GM21367 (cell line): ENCODE measurements around the gene FAF2.
"Not testable (repeated sequence)": the region's sequence is repeated elsewhere in the genome, so short reads cannot be mapped to it uniquely, and the experiment has no call there.

Source experiments
- ATAC-seq: cut with Tn5 transposase; IDR thresholded peaks from one replicate; pipeline ENCODE4 v1.9.1; 2021; ENCODE audit not compliant: unreplicated experiment

FAF2 gene

DNA sequence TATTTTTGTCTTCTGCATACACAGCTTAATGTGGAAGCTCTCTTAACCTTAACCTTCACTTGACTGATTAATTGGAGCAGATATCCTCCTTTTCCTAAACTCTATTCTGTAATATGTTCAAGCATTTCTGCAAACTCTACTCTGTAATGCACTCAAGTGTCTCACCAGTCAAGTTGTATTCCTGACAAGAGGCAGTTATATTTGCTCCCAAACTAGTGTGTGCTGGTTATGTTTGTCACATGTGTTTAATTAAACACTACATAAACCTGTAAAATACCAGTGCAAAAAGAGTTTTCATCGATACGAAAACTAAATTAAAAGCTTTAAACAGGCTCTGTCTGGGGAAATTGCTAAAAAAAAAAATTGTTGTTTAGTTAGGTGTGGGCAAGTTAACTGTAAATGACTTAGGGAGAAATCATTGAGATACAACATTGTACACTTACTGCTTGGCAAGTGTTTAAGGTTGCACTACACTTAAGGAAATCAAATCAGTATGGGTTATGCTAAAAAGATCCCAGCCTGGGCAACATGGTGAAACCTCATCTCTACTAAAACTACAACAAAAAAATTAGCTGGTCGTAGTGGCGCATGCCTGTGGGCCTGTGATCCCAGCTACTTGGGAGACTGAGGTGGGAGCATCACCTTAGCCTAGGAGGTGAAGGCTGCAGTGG lies 6.7 kb downstream of the FAF2 start:
- ATAC-seq, result no peak

DNA sequence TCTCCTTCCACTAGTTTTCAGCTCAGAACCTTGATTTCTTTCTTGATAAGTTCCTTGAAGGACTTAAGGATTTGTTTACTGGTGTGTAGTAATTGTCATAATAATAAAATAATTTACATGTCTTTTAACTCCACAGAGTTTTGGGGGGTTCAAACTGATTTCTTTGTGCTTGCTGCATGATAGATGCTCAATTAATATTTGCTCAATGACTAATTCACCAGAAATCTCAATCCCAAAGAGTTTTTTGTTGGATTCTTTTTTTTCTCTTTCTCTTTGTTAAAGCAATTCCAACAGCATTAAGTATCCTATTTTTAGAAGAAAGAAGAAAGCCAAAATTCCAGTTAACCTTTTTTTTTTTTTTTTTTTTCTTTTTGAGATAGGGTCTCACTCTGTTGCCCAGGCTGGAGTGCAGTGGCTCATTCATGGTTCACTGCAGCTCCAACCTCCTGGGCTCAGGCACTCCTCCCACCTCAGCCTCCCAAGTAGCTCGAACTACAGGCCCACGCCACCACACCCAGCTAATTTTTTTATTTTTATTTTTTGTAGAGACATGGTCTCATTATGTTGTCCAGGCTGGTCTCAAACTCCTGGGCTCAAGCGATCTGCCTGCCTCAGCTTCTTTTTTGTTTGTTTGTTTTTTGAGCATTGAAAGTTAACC lies 10.8 kb downstream of the FAF2 start:
- no peak for ATAC-seq

DNA sequence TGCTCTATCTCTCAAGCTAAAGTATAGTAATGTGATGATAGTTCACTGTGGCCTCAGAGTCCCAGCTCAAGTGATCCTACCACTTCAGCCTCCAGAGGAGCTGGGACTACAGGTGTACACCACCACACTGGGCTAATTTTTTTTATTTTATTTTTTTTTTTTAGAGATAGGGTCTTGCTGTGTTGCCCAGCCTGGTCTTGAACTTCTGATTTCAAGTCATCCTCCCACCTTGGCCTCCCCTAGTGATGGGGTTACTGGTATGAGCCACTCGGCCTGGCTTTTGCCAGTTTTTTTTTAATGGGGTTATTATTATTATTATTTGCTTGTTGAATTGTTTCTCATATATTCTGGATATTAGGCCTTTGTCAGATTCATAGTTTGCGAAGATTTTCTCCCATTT lies 13.2 kb downstream of the FAF2 start:
- no peak for ATAC-seq

DNA sequence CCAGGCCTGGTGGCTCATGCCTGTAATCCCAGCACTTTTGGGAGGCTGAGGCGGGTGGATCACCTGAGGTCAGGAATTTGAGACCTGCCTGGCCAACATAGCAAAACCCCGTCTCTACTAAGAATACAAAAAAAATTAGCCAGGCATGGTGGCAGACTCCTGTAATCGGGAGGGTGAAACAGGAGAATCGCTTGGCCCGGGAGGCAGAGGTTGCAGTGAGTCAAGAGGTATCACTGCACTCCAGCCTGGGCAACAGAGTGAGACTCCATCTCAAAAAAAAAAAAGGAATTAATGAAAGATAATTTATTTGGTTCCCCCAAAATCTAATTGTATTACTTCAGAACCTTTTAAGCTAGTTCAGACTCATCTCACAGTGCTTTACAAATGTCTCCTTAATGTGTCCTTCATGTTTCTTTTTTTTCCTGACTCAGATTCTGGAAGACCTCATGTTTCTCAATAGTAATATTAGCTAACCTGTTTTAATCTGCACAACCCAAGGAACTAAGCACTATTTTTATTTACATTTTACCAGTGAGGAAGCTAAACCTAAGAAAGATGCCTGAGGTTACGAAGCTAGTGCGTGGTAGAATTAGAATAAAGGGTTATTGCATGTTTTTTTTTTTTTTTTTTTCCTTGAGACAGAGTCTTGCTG lies 15.1 kb downstream of the FAF2 start:
- ATAC-seq, result no peak

DNA sequence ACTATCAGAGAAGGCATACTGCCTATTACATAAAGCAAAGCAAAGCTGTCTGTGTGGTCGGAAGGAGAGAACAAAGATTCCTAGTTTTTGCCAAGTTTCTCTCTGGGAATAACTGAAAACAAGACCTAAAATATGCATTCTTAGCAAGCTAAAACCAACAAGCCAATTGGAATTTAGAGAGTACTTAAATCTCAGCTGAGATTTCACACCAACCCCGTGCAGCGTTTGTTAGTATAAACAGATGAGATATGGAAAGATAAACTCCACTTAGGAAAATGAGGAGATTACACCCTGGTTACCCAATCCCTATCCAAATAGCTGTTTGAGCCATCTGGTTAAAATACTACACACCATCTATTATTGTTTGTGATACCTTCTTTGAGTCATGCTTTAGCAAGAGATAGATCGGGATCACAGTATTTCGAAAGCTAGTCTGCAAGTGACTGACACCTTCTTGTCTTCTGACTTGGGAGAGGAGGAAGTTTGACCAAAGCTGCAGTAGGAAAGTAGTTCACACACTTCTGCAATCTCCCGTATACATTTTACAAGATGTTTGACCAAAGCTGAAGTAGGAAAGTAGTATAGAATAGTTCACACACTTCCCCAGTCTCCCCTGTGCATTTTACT lies 18.2 kb downstream of the FAF2 start:
- ATAC-seq, result no peak

DNA sequence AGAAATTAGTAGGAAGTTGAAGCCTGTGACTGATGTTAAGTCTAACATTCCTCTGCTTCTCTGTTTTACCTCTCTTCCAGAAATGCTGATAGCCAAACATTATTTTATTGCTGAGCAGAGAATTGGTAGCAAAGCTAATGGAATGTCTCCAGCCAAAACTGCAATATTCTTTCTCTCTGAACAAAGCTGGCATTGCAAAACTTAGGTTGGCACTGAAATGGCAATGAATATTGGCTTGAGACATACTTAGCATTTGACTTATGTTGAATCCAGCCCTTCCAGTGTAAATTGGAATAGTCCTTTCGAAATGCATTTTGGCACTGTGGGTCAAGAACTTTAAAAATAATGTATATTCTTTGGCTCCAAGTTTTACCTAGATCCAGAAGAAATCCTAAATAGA lies 21.1 kb downstream of the FAF2 start:
- ATAC-seq, result no peak

DNA sequence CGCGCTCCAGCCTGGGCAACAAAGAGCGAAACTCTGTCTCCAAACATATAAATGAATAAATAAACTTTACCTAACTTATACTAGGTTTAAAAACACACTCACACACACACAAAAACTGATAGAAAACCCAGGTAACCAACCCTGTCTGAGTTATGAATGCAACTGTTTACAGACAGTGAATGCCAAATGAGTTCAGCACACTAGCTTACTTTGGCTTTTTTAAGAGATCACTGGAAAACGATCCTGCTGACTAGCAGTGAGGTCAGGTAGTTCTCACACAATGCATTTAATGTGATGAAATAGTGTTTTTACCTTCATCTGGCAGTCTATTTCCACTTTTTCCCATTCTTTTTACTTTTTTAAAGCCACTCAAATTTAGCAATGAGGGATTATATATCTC lies 22.4 kb downstream of the FAF2 start:
- no peak for ATAC-seq

DNA sequence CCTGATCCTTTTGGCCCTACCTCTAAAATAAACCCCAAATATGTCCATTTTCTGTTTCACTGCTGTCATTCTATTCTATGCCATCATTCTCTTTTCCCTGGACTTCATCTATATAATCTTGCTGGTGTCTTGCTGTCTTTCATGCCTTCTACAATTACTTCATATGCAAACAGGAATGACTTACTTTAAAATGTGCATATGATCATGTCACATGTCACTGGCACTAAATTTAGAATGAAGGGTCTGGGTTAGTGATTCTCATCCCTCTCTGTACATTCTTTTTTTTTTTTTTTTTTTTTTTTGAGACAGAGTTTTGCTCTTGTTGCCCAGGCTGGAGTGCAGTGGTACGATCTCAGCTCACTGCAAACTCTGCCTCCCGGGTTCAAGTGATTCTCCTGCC lies 22.9 kb downstream of the FAF2 start:
- ATAC-seq, result no peak

DNA sequence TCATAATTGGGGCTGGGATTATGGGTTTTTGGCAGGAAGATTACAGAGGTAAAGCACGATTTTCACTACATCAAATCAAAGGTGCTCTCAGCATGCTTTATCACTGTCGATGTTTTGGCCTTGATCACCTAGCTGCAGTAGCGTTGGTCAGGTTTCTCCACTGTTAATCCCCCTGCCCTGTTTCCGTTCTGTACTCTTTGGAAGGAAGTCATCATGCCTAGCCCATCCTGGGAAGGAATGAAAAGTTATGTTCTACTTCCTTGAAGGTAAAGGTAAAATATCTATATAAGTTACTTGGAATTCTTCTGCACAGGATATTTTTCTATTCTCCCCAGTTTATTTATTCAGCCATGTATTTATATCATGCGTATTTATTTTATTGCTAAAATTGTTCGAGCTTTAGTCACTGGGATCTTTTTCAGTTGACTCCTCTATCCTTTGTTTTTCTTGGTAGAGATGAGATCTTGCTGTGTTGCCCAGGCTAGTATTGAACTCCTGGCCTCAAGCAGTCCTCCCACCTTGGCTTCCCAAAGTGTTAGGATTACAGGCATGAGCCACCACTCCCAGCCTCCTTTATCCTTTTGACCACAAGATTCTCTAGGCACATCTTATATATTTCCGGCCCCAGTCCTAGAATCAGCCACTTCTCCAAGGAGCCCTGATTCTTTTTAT lies 25.3 kb downstream of the FAF2 start:
- no peak for ATAC-seq

DNA sequence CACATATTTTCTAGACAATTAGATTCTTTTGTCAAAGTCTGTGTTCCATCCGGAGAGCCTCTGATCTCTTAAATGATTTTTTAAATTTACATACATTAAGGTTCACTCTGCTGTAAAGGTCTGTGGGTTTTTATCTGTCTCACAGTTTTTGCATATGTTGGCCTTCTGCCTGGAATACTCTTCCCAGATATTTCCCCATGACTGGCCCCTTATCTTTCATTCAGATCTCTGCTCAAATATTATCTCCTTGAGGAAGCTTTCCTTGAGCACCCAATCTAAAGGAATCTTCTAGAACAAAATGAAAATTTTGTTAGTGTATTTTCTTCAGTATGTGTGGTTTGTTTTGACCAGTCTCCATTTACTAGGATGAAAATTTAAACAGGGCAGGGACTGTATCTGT lies 26.3 kb downstream of the FAF2 start:
- no peak for ATAC-seq

DNA sequence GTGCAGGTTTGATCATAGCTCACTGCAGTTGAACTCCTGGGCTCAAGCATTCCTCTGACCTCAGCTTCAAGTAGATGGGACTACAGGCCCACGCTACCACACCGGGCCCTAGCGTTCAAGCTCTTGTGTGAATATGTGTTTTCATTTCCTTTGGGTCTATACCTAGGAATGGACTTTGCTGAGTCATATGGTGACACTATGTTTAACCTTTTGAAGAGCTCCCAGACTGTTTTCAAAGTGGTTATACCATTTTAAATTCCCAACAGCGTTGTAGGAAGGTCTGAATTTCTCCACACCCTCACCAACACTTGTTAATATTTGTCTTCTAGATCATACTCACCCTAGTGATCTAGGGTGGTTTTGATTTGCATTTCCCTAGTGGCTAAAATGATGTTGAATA lies 33.5 kb downstream of the FAF2 start:
- no peak for ATAC-seq

DNA sequence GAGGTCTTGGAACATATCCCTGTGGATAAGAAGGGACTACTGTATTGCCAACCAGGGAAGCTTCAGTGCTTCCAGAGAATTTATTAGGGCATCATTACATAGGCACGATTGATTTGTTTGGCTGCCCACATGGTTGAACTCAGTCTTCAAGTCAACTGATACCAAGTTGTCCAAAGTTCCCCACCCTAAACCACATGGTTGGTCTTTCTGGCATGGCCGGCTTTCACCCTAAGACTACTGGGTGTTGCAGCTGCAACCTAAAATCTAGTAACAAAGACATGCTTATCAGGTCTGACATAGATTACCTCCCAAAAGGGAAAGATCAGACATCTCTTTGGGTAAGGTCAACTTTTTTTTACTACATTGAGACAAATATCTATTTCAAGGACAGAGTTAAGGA lies 37.0 kb downstream of the FAF2 start:
- no peak for ATAC-seq

DNA sequence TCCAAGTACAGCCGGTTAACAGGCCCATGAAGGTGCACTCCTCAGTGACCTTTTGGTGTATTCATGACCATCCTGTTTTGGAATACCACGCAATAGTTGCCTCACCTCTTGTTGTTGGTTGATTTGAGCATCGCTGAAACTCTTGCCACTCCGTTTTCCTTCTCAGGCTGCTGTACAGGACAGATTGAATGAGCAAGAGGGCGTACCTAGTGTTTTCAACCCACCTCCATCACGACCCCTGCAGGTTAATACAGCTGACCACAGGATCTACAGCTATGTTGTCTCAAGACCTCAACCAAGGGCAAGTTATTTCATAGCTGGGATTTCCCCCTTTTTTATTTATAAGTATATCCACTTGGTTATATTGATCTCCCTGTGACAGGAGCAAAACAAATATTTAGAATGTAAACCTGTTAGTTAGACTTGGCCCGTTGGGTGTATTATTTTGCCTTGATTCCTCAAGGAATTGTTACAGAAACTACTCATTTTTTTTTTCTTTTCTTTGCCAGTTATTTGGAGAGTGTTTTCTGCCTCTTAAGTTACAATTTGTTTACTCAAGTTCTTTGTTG lies 38.1 kb downstream of the FAF2 start:
- ATAC-seq, result no peak

DNA sequence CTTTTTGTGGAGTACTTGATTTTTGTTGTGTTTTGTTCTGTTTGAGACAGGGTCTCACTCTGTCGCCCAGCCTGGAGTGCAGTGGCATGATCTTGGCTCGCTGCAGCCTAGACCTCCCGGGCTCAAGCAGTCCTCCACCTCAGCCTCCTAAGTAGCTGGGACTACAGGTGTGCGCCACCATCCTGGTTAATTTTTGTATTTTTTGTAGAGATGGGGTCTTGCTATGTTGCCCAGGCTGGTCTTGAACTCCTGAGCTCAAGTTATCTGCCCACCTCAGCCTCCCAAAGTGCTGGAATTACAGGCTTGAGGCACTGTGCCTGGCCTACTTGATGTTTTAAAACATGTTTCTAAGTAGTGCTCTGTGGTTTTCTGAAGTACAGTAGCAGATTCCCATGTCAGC lies 39.0 kb downstream of the FAF2 start:
- ATAC-seq, result not testable (repeated sequence)

DNA sequence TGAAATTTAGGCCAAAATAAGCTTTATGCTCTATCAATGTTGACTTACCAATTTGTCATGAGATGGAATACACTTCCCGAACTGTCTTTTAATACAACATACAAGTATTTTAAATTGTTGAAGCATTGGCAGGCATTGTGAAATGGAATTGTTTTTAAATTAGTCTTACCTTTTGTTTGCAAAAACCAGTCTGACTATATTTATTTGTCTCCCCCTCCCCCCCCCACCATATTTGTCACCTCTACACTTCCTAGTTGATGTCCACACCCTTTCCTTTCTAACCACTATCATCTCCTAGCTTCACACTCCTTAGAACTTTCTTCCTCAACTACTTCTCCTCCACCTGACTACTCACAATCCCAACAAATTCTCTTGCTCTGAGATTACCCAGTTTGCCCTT lies 40.9 kb downstream of the FAF2 start:
- ATAC-seq, result no peak

DNA sequence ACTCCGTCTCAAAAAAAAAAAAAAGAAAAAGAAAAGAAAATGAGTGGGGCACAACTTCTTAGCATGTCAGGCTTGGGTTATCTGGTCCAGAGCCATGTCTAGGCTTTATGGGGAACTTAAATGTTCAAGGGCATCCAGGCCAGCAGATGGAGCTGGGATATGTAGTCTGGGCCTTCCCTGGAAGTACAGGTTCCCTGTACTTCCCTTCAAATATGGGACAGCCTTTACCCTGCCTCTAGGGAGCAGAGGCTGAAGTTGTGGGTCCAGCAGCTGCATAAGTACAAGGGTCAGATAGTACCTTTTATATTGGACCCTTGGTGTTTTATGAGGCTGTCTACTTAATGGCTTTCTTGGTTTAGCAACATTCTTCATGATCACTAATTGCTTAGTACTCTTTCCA lies 42.1 kb downstream of the FAF2 start:
- no peak for ATAC-seq

DNA sequence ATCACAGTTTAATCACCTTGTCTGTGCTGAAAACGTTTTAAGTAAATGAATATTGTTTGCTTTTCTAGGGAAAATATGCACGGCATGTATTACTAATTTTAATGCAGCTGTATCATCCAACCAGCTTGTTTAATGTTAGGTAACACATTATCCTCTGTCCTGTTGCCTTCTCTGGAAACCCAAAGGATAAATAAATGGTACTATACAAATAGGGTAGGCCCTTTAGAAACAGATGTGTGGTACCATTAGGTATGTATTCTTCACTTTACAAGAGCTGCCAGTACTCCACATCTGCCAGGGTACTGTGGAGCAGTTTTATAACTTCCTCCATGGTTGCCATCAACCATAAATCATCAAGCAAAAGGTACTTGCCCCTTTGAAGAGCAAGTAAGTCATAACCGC lies 42.9 kb downstream of the FAF2 start:
- no peak for ATAC-seq

DNA sequence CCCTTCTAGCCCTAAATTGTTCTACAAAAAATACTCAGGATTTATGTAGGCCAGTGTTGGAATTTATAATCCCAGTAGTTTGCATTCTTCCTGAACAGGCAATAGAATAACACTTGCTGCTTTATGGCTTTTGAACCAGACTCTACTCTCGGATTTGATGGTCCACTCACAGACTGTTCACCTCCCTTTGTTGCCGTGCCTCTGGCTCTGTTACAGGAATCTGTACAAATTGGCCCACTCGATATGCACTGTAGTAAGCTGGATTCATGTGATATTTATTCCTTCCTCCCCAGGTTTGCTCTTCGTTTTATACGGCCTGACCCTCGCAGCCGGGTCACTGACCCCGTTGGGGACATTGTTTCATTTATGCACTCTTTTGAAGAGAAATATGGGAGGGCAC lies 43.7 kb downstream of the FAF2 start:
- no peak for ATAC-seq

DNA sequence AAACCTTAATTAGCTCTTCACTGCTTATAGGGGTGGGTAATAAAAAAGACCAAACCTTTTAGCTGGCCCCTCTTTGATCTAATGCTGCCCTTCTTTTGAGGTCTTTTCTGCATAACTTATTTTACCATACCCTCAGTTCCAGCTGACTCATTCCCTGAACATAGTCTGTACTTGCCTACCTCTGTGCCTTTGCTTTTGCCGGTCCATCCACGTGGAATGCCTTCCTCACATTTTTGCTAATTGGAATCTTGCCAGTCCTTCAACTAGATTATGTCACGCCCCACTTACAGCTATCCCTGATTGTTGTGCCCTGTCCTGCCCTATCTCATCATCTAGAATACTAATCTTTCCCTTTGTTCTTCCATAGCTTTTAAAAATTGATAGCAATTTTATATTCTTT lies 44.2 kb downstream of the FAF2 start:
- ATAC-seq, result no peak

DNA sequence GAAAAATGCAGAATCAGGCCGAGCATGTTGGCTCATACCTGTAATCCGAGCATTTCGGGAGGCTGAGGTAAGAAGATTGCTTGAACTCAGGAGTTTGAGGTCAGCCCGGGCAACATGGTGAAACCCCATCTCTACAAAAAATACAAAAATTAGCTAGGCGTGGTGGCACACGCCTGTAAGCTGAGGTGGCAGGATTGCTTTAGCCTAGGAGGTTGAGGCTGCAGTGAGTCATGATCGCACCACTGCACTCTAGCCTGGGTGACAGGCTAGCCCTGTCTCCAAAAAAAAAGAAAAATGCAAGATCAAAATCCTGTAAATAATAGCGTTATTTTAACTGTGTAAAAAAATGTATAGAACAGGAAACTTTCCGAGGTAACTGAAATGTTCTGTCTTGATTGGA lies 49.7 kb downstream of the FAF2 start:
- no peak for ATAC-seq

DNA sequence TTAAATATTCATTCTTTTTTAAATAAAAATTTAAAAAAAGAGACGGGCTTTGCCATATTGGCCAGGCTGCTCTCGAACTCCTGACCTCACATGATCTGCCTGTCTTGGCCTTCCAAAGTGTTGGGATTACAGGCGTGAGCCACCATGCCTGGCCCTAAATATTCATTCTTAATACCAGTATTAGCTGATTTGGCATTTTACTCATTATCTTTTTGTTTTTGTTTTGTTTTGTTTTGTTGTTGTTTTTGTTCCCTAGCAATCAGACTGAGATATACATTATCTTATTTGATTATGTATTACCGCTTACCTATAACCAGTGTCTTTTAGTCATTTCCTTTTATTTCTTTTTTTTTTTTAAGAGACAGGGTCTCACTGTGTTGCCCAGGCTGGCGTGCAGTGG lies 51.1 kb downstream of the FAF2 start:
- ATAC-seq, result no peak
